ENCODE results near the gene SALL1.

SALL1 gene

GRCh38 chr16:51149721-51150164 lies 1.3 kb downstream of the SALL1 start:
- Histone ChIP-seq H3K9me3 (no peaks in the 10 kb centered on the region), H3K36me3 (no peaks in the 10 kb centered on the region), H3K27ac (no peak overlapping the region), H3K27me3 (peaks cover 0 to 79% of the 10 kb centered on the region in 2 donors), H3K4me1 (peaks cover 0 to 34% (median 28%) of the 10 kb centered on the region in 4 donors), H3K4me3 (no peak overlapping the region)
- intact Hi-C loops (cut with DNase I; ENCODE audit: low total_unique reads), result no loop called here
- no peak for DNase-seq
- TF ChIP-seq CTCF (IDR thresholded peaks at IDR 0.05), result no peak

GRCh38 chr16:51149251-51149661 lies 1.8 kb downstream of the SALL1 start:
- intact Hi-C loops (cut with DNase I; ENCODE audit: low total_unique reads), result no loop called here
- DNase-seq, result no peak
- no peak overlapping the region for H3K27ac ChIP-seq
- H3K36me3 ChIP-seq, result no peaks in the 10 kb centered on the region
- H3K4me3 ChIP-seq, result no peak overlapping the region
- no peak for TF ChIP-seq CTCF (IDR thresholded peaks at IDR 0.05)
- H3K4me1 ChIP-seq, result peaks cover 0 to 32% (median 28%) of the 10 kb centered on the region in 4 donors
- peaks cover 0 to 74% of the 10 kb centered on the region in 2 donors for H3K27me3 ChIP-seq
- no peaks in the 10 kb centered on the region for H3K9me3 ChIP-seq

- intact Hi-C loops (cut with DNase I; ENCODE audit: low total_unique reads), result no loop called here
- Histone ChIP-seq H3K27ac (no peak overlapping the region), H3K36me3 (no peaks in the 10 kb centered on the region), H3K4me1 (peaks cover 0 to 32% (median 28%) of the 10 kb centered on the region in 4 donors), H3K27me3 (peaks cover 0 to 69% of the 10 kb centered on the region in 2 donors), H3K9me3 (no peaks in the 10 kb centered on the region), H3K4me3 (no peak overlapping the region)
- DNase-seq, result no peak
- no peak for TF ChIP-seq CTCF (IDR thresholded peaks at IDR 0.05)
Observed at GRCh38 chr16:51148678-51149228, 2.3 kb downstream of the SALL1 start.

- Histone ChIP-seq H3K4me3 (no peak overlapping the region), H3K36me3 (no peaks in the 10 kb centered on the region), H3K27me3 (peaks cover 0 to 62% of the 10 kb centered on the region in 2 donors), H3K27ac (no peak overlapping the region), H3K4me1 (peaks cover 0 to 28% (median 27%) of the 10 kb centered on the region in 4 donors), H3K9me3 (no peaks in the 10 kb centered on the region)
- DNase-seq, result no peak
- intact Hi-C loops (cut with DNase I; ENCODE audit: low total_unique reads), result no loop called here
- no peak for TF ChIP-seq CTCF (IDR thresholded peaks at IDR 0.05)
Observed at GRCh38 chr16:51147776-51148677, 3.0 kb downstream of the SALL1 start.

GRCh38 chr16:51146256-51146924 lies 4.7 kb downstream of the SALL1 start:
- H3K27ac ChIP-seq, result no peak overlapping the region
- no peaks in the 10 kb centered on the region for H3K36me3 ChIP-seq
- no peak overlapping the region for H3K4me3 ChIP-seq
- peaks cover 0 to 12% (median 11%) of the 10 kb centered on the region in 4 donors for H3K4me1 ChIP-seq
- DNase-seq, result no peak
- intact Hi-C loops (cut with DNase I; ENCODE audit: low total_unique reads), result no loop called here
- no peak for TF ChIP-seq CTCF (IDR thresholded peaks at IDR 0.05)
- peaks cover 0 to 48% of the 10 kb centered on the region in 2 donors for H3K27me3 ChIP-seq
- no peaks in the 10 kb centered on the region for H3K9me3 ChIP-seq

Data from tibial artery (tissue), 4 donors.